Measurements from ENCODE around the gene HDAC6. TPM values are rescaled to one million over a fixed set of nuclear protein-coding genes. Genes with fewer than 3 reads are reported as not detected.

HDAC6 gene
- total RNA-seq, 1 donor = 33.7 TPM

GRCh38 chrX:48823053-48823452 is 21.2 kb downstream of the HDAC6 start:
- DNase-seq (ENCODE audit: low read depth) = no peak
- H3K4me3 ChIP-seq (ENCODE audit: low read depth, low read length) = no peak overlapping the region
- no peak for TF ChIP-seq CTCF (IDR thresholded peaks at IDR 0.05; ENCODE audit: insufficient read depth, low read length)

DNA sequence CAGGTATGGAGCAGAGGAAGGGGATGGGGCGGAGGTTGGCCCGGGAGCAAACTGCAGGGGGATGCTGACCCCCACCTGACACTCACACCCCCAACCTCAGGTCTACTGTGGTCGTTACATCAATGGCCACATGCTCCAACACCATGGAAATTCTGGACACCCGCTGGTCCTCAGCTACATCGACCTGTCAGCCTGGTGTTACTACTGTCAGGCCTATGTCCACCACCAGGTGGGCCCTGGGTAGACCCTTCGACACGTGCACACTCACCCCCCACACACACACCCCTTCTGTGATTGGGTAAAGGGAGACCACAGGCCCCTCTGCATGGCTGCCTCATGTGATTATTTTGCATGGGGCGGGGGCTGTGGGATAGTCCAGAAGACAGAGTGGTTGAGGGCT is 22.2 kb downstream of the HDAC6 start:
- no peak for TF ChIP-seq CTCF (IDR thresholded peaks at IDR 0.05; ENCODE audit: insufficient read depth, low read length)
- DNase-seq (ENCODE audit: low read depth) = no peak
- H3K4me3 ChIP-seq (ENCODE audit: low read depth, low read length) = no peak overlapping the region

- H3K4me3 ChIP-seq (ENCODE audit: low read depth, low read length) = no peak within 1 kb of the TSS
- no peak for DNase-seq (ENCODE audit: low read depth)
- no peak for TF ChIP-seq CTCF (IDR thresholded peaks at IDR 0.05; ENCODE audit: insufficient read depth, low read length)
These were observed 24.4 kb downstream of the HDAC6 start, which contains the start of gene ERAS for GRCh38 chrX:48826135-48826875. TSS of gene ERAS (plus strand) at chrX:48826513. CDS start at chrX:48829124, 2,611 bp downstream.

DNA sequence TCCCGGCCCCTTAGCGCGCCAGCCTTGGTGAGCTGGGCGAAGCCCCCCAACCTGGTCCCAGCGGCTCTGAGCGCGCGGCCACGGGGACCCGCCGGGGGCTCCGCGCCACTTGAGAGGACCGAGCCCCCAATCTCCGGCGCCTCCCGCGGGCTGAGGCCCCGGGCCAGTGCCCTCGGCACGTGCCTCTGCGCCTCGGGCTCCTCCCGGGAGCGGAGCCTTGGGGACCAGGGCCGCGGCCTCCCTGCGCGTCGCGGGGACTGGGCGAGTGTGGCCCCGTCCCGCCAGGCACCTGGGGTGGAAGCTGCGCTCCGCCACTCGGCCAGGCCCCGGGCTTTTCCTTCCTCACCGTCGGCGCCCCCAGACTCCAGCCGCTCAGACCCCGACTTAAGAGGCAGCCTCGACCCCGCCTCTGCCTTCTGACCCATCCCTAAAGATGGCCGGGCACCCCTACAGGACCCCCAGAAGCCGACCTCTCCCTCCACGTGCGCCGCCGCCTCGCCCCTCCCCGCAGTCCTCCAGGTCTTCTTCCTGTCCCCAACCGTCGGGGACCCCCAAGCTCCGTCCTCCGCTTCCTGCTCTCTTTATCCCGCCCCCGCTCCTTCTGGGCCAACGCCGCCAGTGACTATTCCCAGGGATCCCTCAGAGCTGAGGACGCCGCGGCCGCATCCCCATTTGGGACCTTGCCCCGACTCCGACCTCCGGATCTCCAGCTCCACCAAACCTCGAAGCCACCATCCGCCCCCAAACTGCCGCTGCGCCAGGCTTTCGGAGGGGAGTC is 25.2 kb downstream of the HDAC6 start:
- no peak for TF ChIP-seq CTCF (IDR thresholded peaks at IDR 0.05; ENCODE audit: insufficient read depth, low read length)
- DNase-seq (ENCODE audit: low read depth) = no peak
- no peak overlapping the region for H3K4me3 ChIP-seq (ENCODE audit: low read depth, low read length)

DNA sequence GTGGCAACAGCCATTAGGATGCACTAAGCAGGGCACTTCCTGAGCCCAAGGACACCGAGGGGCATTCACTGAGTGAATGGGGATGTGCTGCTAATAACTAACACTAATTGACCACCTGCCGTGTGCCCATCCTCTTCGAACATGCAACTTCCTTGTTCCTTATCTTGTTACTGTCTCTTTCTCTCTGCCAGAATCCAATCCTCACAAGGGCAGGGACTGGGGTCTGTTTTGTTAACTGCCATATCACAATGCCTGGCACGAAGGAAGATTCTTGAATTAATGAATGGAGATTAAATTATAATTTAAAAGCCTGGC is 25.7 kb downstream of the HDAC6 start:
- H3K4me3 ChIP-seq (ENCODE audit: low read depth, low read length) = no peak overlapping the region
- no peak for TF ChIP-seq CTCF (IDR thresholded peaks at IDR 0.05; ENCODE audit: insufficient read depth, low read length)
- DNase-seq (ENCODE audit: low read depth) = no peak

- no peak for TF ChIP-seq CTCF (IDR thresholded peaks at IDR 0.05; ENCODE audit: insufficient read depth, low read length)
- no peak overlapping the region for H3K4me3 ChIP-seq (ENCODE audit: low read depth, low read length)
- no peak for DNase-seq (ENCODE audit: low read depth)
These were observed 27.3 kb downstream of the HDAC6 start for GRCh38 chrX:48829016-48829735.

Data from fibroblast of the aortic adventitia (primary cell).